ENCODE results near the gene COL5A1. TPM values are rescaled to one million over a fixed set of nuclear protein-coding genes. Genes with fewer than 3 reads are reported as not detected.

COL5A1 gene
- total and polyA plus RNA-seq, 2 donors from 2014 or later: 2.4 to 23.8 TPM

DNA sequence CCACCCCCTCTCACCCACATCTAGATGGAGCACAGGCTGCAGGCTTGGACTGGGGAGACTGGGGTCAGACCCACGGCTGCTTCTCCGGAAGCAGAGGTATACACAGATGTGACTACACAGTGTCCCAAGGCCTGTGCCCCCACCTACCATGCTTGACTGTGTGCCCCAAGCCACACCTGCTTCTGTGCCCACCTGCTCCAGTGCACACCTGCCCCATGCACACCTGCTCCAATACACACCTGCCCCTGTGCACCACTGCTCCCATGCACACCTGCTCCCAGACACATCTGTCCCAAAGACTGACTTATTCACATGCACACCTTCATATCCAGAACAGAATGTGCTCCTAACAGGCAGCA lies 5.5 kb upstream of the COL5A1 start:
- Histone ChIP-seq H3K4me1 (ENCODE audit: control insufficient read depth in 2 of 3, insufficient read depth in 2 of 3, low read depth in 1 of 3, low read length in 3 of 3) (peaks cover 0 to 3% (median 0%) of the 10 kb centered on the region in 3 donors), H3K36me3 (ENCODE audit: control insufficient read depth in 2 of 3, insufficient read depth in 3 of 3, low read length in 3 of 3) (no peaks in the 10 kb centered on the region), H3K4me3 (ENCODE audit: low read length in 3 of 3) (no peak overlapping the region), H3K9ac (ENCODE audit: low read length in 3 of 3) (no peak overlapping the region), H3K27me3 (ENCODE audit: control insufficient read depth, insufficient read depth, low read length) (no peaks in the 10 kb centered on the region), H3K27ac (ENCODE audit: low read depth in 2 of 2, low read length in 2 of 2) (no peak overlapping the region), H3K9me3 (ENCODE audit: control insufficient read depth in 2 of 3, insufficient read depth in 1 of 3, low read length in 3 of 3) (no peaks in the 10 kb centered on the region)
- intact Hi-C loops (cut with DNase I): no loop called here
- FAIRE-seq (no peak), DNase-seq (no peak)
- TF ChIP-seq CTCF (IDR thresholded peaks at IDR 0.05; ENCODE audit: borderline replicate concordance, extremely low read depth, insufficient read depth): no peak

- Histone ChIP-seq H3K4me1 (ENCODE audit: control insufficient read depth in 2 of 3, insufficient read depth in 2 of 3, low read depth in 1 of 3, low read length in 3 of 3) (peaks cover 0 to 5% (median 0%) of the 10 kb centered on the region in 3 donors), H3K27ac (ENCODE audit: low read depth in 2 of 2, low read length in 2 of 2) (no peak overlapping the region), H3K27me3 (ENCODE audit: control insufficient read depth, insufficient read depth, low read length) (no peaks in the 10 kb centered on the region), H3K4me3 (ENCODE audit: low read length in 3 of 3) (no peak overlapping the region), H3K9ac (ENCODE audit: low read length in 3 of 3) (no peak overlapping the region), H3K9me3 (ENCODE audit: control insufficient read depth in 2 of 3, insufficient read depth in 1 of 3, low read length in 3 of 3) (no peaks in the 10 kb centered on the region), H3K36me3 (ENCODE audit: control insufficient read depth in 2 of 3, insufficient read depth in 3 of 3, low read length in 3 of 3) (no peaks in the 10 kb centered on the region)
- FAIRE-seq: no peak
- DNase-seq: peak in 1 of 5 donors; percentile 58
- intact Hi-C loops (cut with DNase I): no loop called here
- TF ChIP-seq CTCF (IDR thresholded peaks at IDR 0.05; ENCODE audit: borderline replicate concordance, extremely low read depth, insufficient read depth): no peak
These were observed 4.4 kb upstream of the COL5A1 start for GRCh38 chr9:134637241-134637640.

DNA sequence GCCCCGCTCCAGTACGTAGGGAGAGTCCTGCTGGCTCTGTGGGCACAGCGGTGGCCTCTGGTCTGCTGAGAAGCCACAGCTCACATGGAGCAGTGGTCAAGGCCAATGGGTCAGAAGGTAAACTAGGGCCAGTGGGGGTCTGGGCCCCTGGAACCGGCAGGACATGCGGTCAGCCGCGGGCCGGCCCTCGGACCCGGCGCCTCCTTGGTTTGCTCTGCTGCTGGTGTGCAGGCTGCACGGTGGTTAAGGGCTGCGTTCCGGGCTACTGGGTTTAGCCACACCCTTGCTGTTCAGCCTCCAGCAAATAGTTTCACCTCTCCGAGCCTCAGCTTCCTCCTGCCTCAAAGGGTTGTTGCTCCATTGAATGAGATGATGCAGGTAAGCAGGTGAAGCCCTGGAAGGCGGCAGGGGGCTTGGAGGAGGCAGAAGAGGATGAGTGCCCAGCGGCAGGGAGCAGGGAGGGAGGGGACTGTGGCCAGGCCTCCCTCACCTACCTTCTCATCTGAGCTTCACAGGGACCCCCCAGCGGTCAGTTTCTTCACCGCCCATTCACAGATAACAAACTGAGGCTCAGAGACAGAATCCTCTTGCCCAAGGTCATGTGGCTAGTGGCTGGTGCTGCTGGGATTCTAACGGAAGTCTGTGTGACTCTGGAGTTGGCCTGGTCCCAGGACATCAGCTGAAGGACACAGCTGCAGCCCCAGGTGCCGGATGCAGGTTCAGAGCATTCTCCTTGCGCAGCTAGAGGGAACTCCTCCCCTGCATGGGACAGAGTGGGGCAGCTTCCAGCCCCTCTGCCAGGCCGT lies 3.7 kb upstream of the COL5A1 start:
- Histone ChIP-seq H3K4me3 (ENCODE audit: low read length in 3 of 3) (no peak overlapping the region), H3K9me3 (ENCODE audit: control insufficient read depth in 2 of 3, insufficient read depth in 1 of 3, low read length in 3 of 3) (no peaks in the 10 kb centered on the region), H3K27me3 (ENCODE audit: control insufficient read depth, insufficient read depth, low read length) (no peaks in the 10 kb centered on the region), H3K4me1 (ENCODE audit: control insufficient read depth in 2 of 3, insufficient read depth in 2 of 3, low read depth in 1 of 3, low read length in 3 of 3) (peaks cover 0 to 5% (median 0%) of the 10 kb centered on the region in 3 donors), H3K36me3 (ENCODE audit: control insufficient read depth in 2 of 3, insufficient read depth in 3 of 3, low read length in 3 of 3) (no peaks in the 10 kb centered on the region), H3K9ac (ENCODE audit: low read length in 3 of 3) (no peak overlapping the region), H3K27ac (ENCODE audit: low read depth in 2 of 2, low read length in 2 of 2) (no peak overlapping the region)
- DNase-seq (peak in 1 of 5 donors; percentile 48), FAIRE-seq (no peak)
- intact Hi-C loops (cut with DNase I): no loop called here
- TF ChIP-seq CTCF (IDR thresholded peaks at IDR 0.05; ENCODE audit: borderline replicate concordance, extremely low read depth, insufficient read depth): no peak
